Measurements from ENCODE around the gene TNFAIP8L2. TPM values are rescaled to one million over a fixed set of nuclear protein-coding genes. Genes with fewer than 3 reads are reported as not detected.

TNFAIP8L2 gene
- total and polyA plus RNA-seq, 2 of the 8 experiments (the other 6 are each of a cell fraction or from before 2014, with no cell fraction given), result not detected

GRCh38 chr1:151189637-151190445 lies 33.4 kb downstream of the TNFAIP8L2 start, which contains the start of gene VPS72 (continued):
- TF ChIP-seq CREB1 (IDR thresholded peaks at IDR 0.05) (peak; percentile 66), CBX5 (IDR thresholded peaks at IDR 0.05; ENCODE audit: low read depth, low read length) (no peak), PHF8 (conservative IDR thresholded peaks at IDR 0.05; ENCODE audit: low read depth, low read length) (peak; percentile 97), SP1 (IDR thresholded peaks at IDR 0.05; ENCODE audit: low read depth, low read length) (peak; percentile 76), CTBP2 (IDR thresholded peaks at IDR 0.05; ENCODE audit: borderline replicate concordance, insufficient read depth, insufficient read length, low read length) (no peak), NANOG (IDR thresholded peaks at IDR 0.05; ENCODE audit: insufficient read depth, low read depth, low read length, poor library complexity, severe bottlenecking) (peak; percentile 54), USF2 (IDR thresholded peaks at IDR 0.05; ENCODE audit: low read length) (no peak), SAP30 (IDR thresholded peaks at IDR 0.05; ENCODE audit: insufficient read depth, insufficient replicate concordance, low read length) (no peak), BCL11A (IDR thresholded peaks at IDR 0.05; ENCODE audit: low read depth in 2 of 2, low read length in 2 of 2) (no peak), TEAD4 (IDR thresholded peaks at IDR 0.05; ENCODE audit: low read depth, low read length) (no peak), POU5F1 (IDR thresholded peaks at IDR 0.05; ENCODE audit: low read depth, low read length) (no peak), GABPA (IDR thresholded peaks at IDR 0.05; ENCODE audit: borderline replicate concordance, insufficient read depth, low read length) (peak; percentile 70; the same call in 1 of the 2 replicates), YY1 (IDR thresholded peaks at IDR 0.05; ENCODE audit: low read depth, low read length) (peak; percentile 83), POLR2A (IDR thresholded peaks at IDR 0.05; ENCODE audit: control extremely low read depth in 1 of 2, low read depth in 2 of 2, low read length in 2 of 2) (peak; percentile 75 to 89), NRF1 (IDR thresholded peaks at IDR 0.05; ENCODE audit: low read depth, low read length) (no peak), EP300 (IDR thresholded peaks at IDR 0.05; ENCODE audit: borderline replicate concordance in 1 of 2, low read depth in 2 of 2, low read length in 2 of 2) (peak in 1 of 2 experiments; percentile 72; a peak in 2 of 3 replicates), TCF12 (IDR thresholded peaks at IDR 0.05; ENCODE audit: low read depth, low read length) (no peak), RFX5 (IDR thresholded peaks at IDR 0.05; ENCODE audit: borderline replicate concordance, low read depth, low read length) (no peak), SIN3A (conservative IDR thresholded peaks at IDR 0.05 in 1 of 2, IDR thresholded peaks at IDR 0.05 in 1 of 2; ENCODE audit: low read depth in 1 of 2, low read length in 2 of 2) (peak; percentile 81 to 95), CHD2 (IDR thresholded peaks at IDR 0.05; ENCODE audit: low read length) (no peak), RXRA (IDR thresholded peaks at IDR 0.05; ENCODE audit: insufficient read depth, low read depth, low read length) (no peak), SP4 (IDR thresholded peaks at IDR 0.05; ENCODE audit: low read length) (0 out of 2 replicates have a peak, but pooled peaks have one; percentile 70)

Data from H1 (cell line).